Upper lobe of right lung (tissue), 1 donor: ENCODE measurements around the gene NF1. TPM values are rescaled to one million over a fixed set of nuclear protein-coding genes. Genes with fewer than 3 reads are reported as not detected.

ENCODE experiments used
- ATAC-seq: fragments of 200-7000 bp; cut with Tn5 transposase; one replicate; pipeline ENCODE4 v1.9.1; 2020; ENCODE audit warnings: mild to moderate bottlenecking, moderate library complexity
- DNase-seq: peaks from one replicate; pipeline ENCODE4 v3.0.0-alpha.2; 2020
- H3K27ac ChIP-seq: fragments of 200-600 bp; one replicate; pipeline ENCODE4 v1.8.0; 2022
- H3K27me3 ChIP-seq: fragments of 200-600 bp; one replicate; pipeline ENCODE4 v1.8.0; 2022; ENCODE audit warnings: mild to moderate bottlenecking
- H3K36me3 ChIP-seq: fragments of 200-600 bp; one replicate; pipeline ENCODE4 v1.8.0; 2022
- H3K4me1 ChIP-seq: fragments of 200-600 bp; one replicate; pipeline ENCODE4 v1.8.0; 2022
- H3K4me3 ChIP-seq: fragments of 200-600 bp; one replicate; pipeline ENCODE4 v1.8.0; 2022; ENCODE audit warnings: mild to moderate bottlenecking
- H3K9me3 ChIP-seq: fragments of 200-600 bp; one replicate; pipeline ENCODE4 v1.8.0; 2022
- CTCF ChIP-seq: fragments of 200-600 bp; IDR thresholded peaks from one replicate; pipeline ENCODE4 v1.8.0; 2022; ENCODE audit warnings: antibody characterized with exemption
- intact Hi-C: fragments of 100-400 bp; cut with DNase I; formaldehyde crosslinking; loops from one replicate; pipeline ENCODE4 v1.11.0; 2022
- total RNA-seq: library from RNA; stranded (reverse); fragmentation: NEBNext Ultra II Directional; extraction: Animal tissue kit (Norgen Biotek cat#: 25700); gene quantifications from one replicate; pipeline ENCODE4 v1.2.1, GENCODE V29; 2021
- donor health status: DM: no; HTN: yes; CAD: no; lungs with severe emphysema.

Gene NF1
- total RNA-seq, 1 donor from 2014 or later = 61.6 TPM

GRCh38 chr17:31224366-31224765 is 129.6 kb downstream of the NF1 start:
- Histone ChIP-seq H3K27ac (no peak overlapping the region), H3K36me3 (peaks cover 29% of the 10 kb centered on the region), H3K27me3 (no peaks in the 10 kb centered on the region), H3K4me3 (no peak overlapping the region), H3K4me1 (no peaks in the 10 kb centered on the region), H3K9me3 (no peaks in the 10 kb centered on the region)
- DNase-seq (no peak), ATAC-seq (no peak)
- intact Hi-C loops = no loop called here
- TF ChIP-seq CTCF = no peak

DNA sequence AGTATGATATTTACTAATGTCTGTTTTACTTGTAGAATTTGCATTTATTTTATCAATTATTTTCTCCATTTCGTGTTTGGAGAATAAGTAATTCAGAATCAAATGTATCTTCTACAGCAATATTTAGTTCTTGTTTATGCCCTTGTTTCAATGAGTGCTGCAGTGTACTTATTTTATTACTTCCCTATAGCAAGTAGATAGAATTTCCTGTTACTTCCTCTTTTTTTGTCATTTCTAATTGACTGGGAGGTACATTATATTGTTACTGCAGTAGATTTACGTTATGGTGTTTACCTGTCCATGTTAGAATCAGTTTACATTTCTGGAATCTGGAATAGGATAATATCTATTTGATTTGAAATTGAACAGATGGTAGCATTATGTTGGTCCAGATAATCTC is 131.1 kb downstream of the NF1 start:
- Histone ChIP-seq H3K4me3 (no peak overlapping the region), H3K27ac (no peak overlapping the region), H3K36me3 (peaks cover 37% of the 10 kb centered on the region), H3K27me3 (no peaks in the 10 kb centered on the region), H3K4me1 (no peaks in the 10 kb centered on the region), H3K9me3 (no peaks in the 10 kb centered on the region)
- ATAC-seq = no peak
- no peak for TF ChIP-seq CTCF
- intact Hi-C loops = no loop called here
- DNase-seq = no peak

- peaks cover 41% of the 10 kb centered on the region for H3K36me3 ChIP-seq
- ATAC-seq = no peak
- H3K27me3 ChIP-seq = no peaks in the 10 kb centered on the region
- H3K27ac ChIP-seq = no peak overlapping the region
- DNase-seq = no peak
- no peak overlapping the region for H3K4me3 ChIP-seq
- TF ChIP-seq CTCF = no peak
- H3K9me3 ChIP-seq = no peaks in the 10 kb centered on the region
- no peaks in the 10 kb centered on the region for H3K4me1 ChIP-seq
- intact Hi-C loops = no loop called here
Observed at GRCh38 chr17:31226373-31226772, 131.6 kb downstream of the NF1 start.

DNA sequence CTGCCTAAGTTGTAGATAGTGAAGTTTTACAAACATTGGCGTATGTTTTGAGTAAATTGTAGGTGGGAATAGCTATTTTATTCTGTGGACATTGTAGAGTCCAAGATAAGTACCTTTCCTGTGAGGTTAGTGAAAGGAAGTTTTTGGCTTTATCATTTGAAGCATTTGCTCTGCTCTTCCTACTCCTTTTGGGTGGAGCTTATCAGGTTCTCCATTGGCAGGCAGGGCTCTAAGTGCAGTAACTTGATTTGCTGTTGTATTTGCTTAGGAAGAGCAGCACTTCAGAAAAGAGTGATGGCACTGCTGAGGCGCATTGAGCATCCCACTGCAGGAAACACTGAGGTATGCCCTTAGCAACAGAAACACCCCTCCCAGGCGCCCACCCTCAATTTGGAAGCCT is 132.2 kb downstream of the NF1 start:
- intact Hi-C loops = no loop called here
- H3K27me3 ChIP-seq = no peaks in the 10 kb centered on the region
- no peaks in the 10 kb centered on the region for H3K4me1 ChIP-seq
- no peak overlapping the region for H3K4me3 ChIP-seq
- no peaks in the 10 kb centered on the region for H3K9me3 ChIP-seq
- DNase-seq = no peak
- H3K27ac ChIP-seq = no peak overlapping the region
- peaks cover 46% of the 10 kb centered on the region for H3K36me3 ChIP-seq
- no peak for TF ChIP-seq CTCF
- ATAC-seq = no peak

GRCh38 chr17:31231852-31232251 is 137.1 kb downstream of the NF1 start:
- intact Hi-C loops = no loop called here
- Histone ChIP-seq H3K27ac (no peak overlapping the region), H3K36me3 (peaks cover 80% of the 10 kb centered on the region), H3K27me3 (no peaks in the 10 kb centered on the region), H3K4me3 (no peak overlapping the region), H3K4me1 (no peaks in the 10 kb centered on the region), H3K9me3 (no peaks in the 10 kb centered on the region)
- TF ChIP-seq CTCF = no peak
- no peak for ATAC-seq
- no peak for DNase-seq

GRCh38 chr17:31235110-31235509 is 140.3 kb downstream of the NF1 start:
- no peak for TF ChIP-seq CTCF

More at GRCh38 chr17:31235110-31235509, 140.3 kb downstream of the NF1 start:
- ATAC-seq (no peak), DNase-seq (no peak)
- H3K9me3 ChIP-seq = no peaks in the 10 kb centered on the region
- H3K27me3 ChIP-seq = no peaks in the 10 kb centered on the region
- H3K4me3 ChIP-seq = no peak overlapping the region
- no peaks in the 10 kb centered on the region for H3K4me1 ChIP-seq
- intact Hi-C loops = no loop called here
- no peak overlapping the region for H3K27ac ChIP-seq
- H3K36me3 ChIP-seq = peaks cover 74% of the 10 kb centered on the region
